ENCODE measurements around the gene ADAMTS12.

Gene ADAMTS12

DNA sequence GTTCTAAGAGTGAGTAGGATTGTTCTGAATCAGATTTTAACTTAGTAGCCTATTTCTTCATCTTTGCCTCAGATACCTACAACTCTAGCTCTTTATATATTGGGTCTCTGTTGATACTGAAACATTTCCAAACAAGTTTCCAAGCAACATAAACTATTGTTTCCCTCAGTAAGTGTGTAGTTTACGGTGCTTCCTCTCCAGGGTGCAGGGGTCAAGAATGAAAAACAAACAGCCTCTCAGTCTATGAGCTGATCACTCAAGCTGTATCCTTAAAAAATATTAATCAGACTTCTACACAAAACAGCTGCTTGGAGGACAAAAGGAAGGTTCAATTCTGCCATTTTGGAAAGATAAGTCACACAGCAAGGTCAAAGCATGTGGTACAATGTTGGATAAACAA, 75.0 kb downstream of the ADAMTS12 start:
- Histone ChIP-seq H3K36me3 (ENCODE audit: insufficient read depth, low read depth, low read length) (no peaks in the 10 kb centered on the region), H3K4me3 (ENCODE audit: low read length) (no peak overlapping the region), H3K27me3 (ENCODE audit: insufficient read depth, low read length) (no peaks in the 10 kb centered on the region), H3K9me3 (ENCODE audit: insufficient read depth, low read depth, low read length) (peaks cover 5% of the 10 kb centered on the region; the same call in 1 of the 2 replicates), H3K9ac (ENCODE audit: low read depth, low read length) (no peak overlapping the region), H3K4me1 (ENCODE audit: insufficient read depth, low read length) (peaks cover 7% of the 10 kb centered on the region), H3K27ac (ENCODE audit: low read length) (no peak overlapping the region)

GRCh38 chr5:33812746-33813145, 79.0 kb downstream of the ADAMTS12 start:
- Histone ChIP-seq H3K4me1 (ENCODE audit: insufficient read depth, low read length) (peaks cover 16% of the 10 kb centered on the region), H3K36me3 (ENCODE audit: insufficient read depth, low read depth, low read length) (no peaks in the 10 kb centered on the region), H3K27ac (ENCODE audit: low read length) (no peak overlapping the region), H3K4me3 (ENCODE audit: low read length) (no peak overlapping the region), H3K9me3 (ENCODE audit: insufficient read depth, low read depth, low read length) (no peaks in the 10 kb centered on the region), H3K9ac (ENCODE audit: low read depth, low read length) (no peak overlapping the region), H3K27me3 (ENCODE audit: insufficient read depth, low read length) (no peaks in the 10 kb centered on the region)

GRCh38 chr5:33810491-33811120, 81.2 kb downstream of the ADAMTS12 start:
- no peaks in the 10 kb centered on the region for H3K36me3 ChIP-seq (ENCODE audit: insufficient read depth, low read depth, low read length)
- H3K27me3 ChIP-seq (ENCODE audit: insufficient read depth, low read length), result no peaks in the 10 kb centered on the region
- H3K9me3 ChIP-seq (ENCODE audit: insufficient read depth, low read depth, low read length), result no peaks in the 10 kb centered on the region
- H3K4me3 ChIP-seq (ENCODE audit: low read length), result no peak overlapping the region
- peaks cover 16% of the 10 kb centered on the region for H3K4me1 ChIP-seq (ENCODE audit: insufficient read depth, low read length)
- no peak overlapping the region for H3K9ac ChIP-seq (ENCODE audit: low read depth, low read length)
- no peak overlapping the region for H3K27ac ChIP-seq (ENCODE audit: low read length)

DNA sequence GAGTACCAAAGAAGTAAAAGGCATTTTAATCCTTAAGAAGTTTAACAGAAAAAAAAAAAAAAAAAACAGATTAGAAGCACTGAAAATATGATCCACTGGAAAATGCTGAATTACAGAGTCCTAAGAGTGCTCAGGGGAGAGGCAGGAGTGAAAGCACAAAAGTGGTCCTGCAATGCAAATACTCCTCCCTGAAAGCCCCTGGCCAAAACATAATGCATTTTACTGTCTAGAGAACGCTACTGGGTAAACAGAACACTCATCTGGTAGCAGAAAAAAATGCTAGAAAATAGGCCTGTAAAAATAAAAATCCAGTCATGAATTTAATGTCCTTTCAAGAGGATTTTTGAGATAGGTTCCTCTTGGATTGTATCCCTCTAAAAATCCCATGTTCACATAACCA, 81.9 kb downstream of the ADAMTS12 start:
- no peaks in the 10 kb centered on the region for H3K36me3 ChIP-seq (ENCODE audit: insufficient read depth, low read depth, low read length)
- H3K9me3 ChIP-seq (ENCODE audit: insufficient read depth, low read depth, low read length), result no peaks in the 10 kb centered on the region
- H3K27me3 ChIP-seq (ENCODE audit: insufficient read depth, low read length), result no peaks in the 10 kb centered on the region
- no peak overlapping the region for H3K9ac ChIP-seq (ENCODE audit: low read depth, low read length)
- no peak overlapping the region for H3K4me3 ChIP-seq (ENCODE audit: low read length)
- H3K27ac ChIP-seq (ENCODE audit: low read length), result no peak overlapping the region
- H3K4me1 ChIP-seq (ENCODE audit: insufficient read depth, low read length), result peaks cover 16% of the 10 kb centered on the region

GRCh38 chr5:33808699-33809098, 83.1 kb downstream of the ADAMTS12 start:
- H3K27me3 ChIP-seq (ENCODE audit: insufficient read depth, low read length), result no peaks in the 10 kb centered on the region
- peaks cover 19% of the 10 kb centered on the region for H3K4me1 ChIP-seq (ENCODE audit: insufficient read depth, low read length)
- no peak overlapping the region for H3K27ac ChIP-seq (ENCODE audit: low read length)
- no peak overlapping the region for H3K4me3 ChIP-seq (ENCODE audit: low read length)
- no peaks in the 10 kb centered on the region for H3K9me3 ChIP-seq (ENCODE audit: insufficient read depth, low read depth, low read length)
- no peak overlapping the region for H3K9ac ChIP-seq (ENCODE audit: low read depth, low read length)
- no peaks in the 10 kb centered on the region for H3K36me3 ChIP-seq (ENCODE audit: insufficient read depth, low read depth, low read length)

DNA sequence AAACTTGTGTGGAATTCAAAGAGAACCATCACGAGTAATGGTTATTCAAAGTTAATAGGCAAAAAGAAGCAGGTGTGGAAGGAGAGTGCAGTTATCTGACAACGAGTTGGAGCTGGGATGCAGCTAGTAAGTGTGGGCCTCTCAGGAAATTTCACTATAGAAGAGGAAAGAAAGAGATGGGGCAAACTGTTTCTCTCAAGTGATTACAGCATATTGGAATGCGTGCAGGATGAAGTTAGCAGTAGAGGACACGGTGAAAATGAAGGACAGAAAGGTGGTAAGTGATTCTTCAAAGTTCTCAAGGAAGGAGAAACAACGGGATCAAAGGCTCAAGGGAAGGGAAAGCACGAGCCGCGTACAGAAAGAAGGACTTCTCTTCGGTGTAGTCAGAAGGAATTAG, 84.0 kb downstream of the ADAMTS12 start:
- no peak overlapping the region for H3K27ac ChIP-seq (ENCODE audit: low read length)
- no peaks in the 10 kb centered on the region for H3K27me3 ChIP-seq (ENCODE audit: insufficient read depth, low read length)
- H3K4me1 ChIP-seq (ENCODE audit: insufficient read depth, low read length), result peaks cover 19% of the 10 kb centered on the region
- H3K9me3 ChIP-seq (ENCODE audit: insufficient read depth, low read depth, low read length), result no peaks in the 10 kb centered on the region
- H3K36me3 ChIP-seq (ENCODE audit: insufficient read depth, low read depth, low read length), result no peaks in the 10 kb centered on the region
- H3K9ac ChIP-seq (ENCODE audit: low read depth, low read length), result no peak overlapping the region
- H3K4me3 ChIP-seq (ENCODE audit: low read length), result no peak overlapping the region

DNA sequence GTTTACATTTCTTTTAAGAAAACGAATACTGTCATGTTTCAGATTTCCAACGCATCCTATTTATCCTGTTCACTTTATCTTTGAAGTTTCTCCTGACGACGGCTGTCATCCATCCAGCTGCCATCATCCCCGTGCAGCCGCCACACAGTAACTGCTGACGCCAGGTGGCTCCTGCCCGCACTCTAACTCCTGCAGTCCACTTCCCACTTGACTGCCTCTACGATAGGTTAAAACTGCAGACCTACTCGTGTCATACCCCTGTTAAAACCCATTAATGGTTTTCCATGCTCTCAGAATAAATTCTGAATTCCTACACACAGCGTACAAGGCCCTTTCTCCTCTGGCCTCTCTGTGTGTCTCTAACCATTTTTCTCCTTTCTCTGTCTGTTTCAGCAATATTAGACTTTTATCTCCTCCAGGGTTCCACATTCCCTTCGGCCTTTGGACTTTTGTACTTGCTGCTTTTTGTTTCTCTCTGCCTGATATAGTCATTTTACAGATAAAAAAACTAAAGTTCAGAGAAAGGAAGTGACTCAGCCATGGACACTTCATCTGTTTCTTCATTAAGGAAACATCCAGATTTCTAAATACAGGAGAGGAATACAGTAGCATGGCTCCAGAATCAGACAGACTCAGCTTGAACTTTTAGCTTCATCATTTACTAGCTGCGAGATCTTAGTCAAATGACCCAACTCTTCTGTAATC, 84.9 kb downstream of the ADAMTS12 start:
- Histone ChIP-seq H3K4me3 (ENCODE audit: low read length) (no peak overlapping the region), H3K9ac (ENCODE audit: low read depth, low read length) (no peak overlapping the region), H3K27me3 (ENCODE audit: insufficient read depth, low read length) (no peaks in the 10 kb centered on the region), H3K9me3 (ENCODE audit: insufficient read depth, low read depth, low read length) (no peaks in the 10 kb centered on the region), H3K4me1 (ENCODE audit: insufficient read depth, low read length) (peaks cover 19% of the 10 kb centered on the region), H3K27ac (ENCODE audit: low read length) (no peak overlapping the region), H3K36me3 (ENCODE audit: insufficient read depth, low read depth, low read length) (no peaks in the 10 kb centered on the region)

DNA sequence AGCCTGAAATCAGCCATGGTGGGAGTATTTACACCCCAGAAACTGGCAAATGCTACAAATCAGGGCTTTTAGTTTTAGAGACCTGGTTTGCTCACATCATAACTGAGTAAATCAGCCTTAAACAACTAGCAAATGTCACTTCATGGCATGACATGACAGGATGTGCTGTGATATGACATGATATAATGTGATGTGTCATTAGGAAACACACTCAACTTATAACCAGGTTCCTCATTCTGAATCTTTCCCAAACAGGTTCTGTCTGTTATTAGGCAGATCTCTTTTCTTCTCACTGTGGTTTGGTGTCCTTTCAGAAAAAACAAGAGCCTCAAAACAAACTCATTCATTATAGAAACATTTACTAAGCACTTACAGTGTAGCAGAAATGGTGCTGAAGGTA, 90.5 kb downstream of the ADAMTS12 start:
- Histone ChIP-seq H3K27me3 (ENCODE audit: insufficient read depth, low read length) (no peaks in the 10 kb centered on the region), H3K9me3 (ENCODE audit: insufficient read depth, low read depth, low read length) (no peaks in the 10 kb centered on the region), H3K4me3 (ENCODE audit: low read length) (no peak overlapping the region), H3K9ac (ENCODE audit: low read depth, low read length) (no peak overlapping the region), H3K36me3 (ENCODE audit: insufficient read depth, low read depth, low read length) (no peaks in the 10 kb centered on the region), H3K4me1 (ENCODE audit: insufficient read depth, low read length) (peaks cover 3% of the 10 kb centered on the region; the same call in 1 of the 2 replicates), H3K27ac (ENCODE audit: low read length) (no peak overlapping the region)

GRCh38 chr5:33800241-33800950, 91.4 kb downstream of the ADAMTS12 start:
- H3K4me3 ChIP-seq (ENCODE audit: low read length), result no peak overlapping the region
- H3K4me1 ChIP-seq (ENCODE audit: insufficient read depth, low read length), result peaks cover 11% of the 10 kb centered on the region; the same call in 1 of the 2 replicates
- no peaks in the 10 kb centered on the region for H3K36me3 ChIP-seq (ENCODE audit: insufficient read depth, low read depth, low read length)
- H3K27ac ChIP-seq (ENCODE audit: low read length), result no peak overlapping the region
- no peaks in the 10 kb centered on the region for H3K9me3 ChIP-seq (ENCODE audit: insufficient read depth, low read depth, low read length)
- no peaks in the 10 kb centered on the region for H3K27me3 ChIP-seq (ENCODE audit: insufficient read depth, low read length)
- H3K9ac ChIP-seq (ENCODE audit: low read depth, low read length), result no peak overlapping the region

DNA sequence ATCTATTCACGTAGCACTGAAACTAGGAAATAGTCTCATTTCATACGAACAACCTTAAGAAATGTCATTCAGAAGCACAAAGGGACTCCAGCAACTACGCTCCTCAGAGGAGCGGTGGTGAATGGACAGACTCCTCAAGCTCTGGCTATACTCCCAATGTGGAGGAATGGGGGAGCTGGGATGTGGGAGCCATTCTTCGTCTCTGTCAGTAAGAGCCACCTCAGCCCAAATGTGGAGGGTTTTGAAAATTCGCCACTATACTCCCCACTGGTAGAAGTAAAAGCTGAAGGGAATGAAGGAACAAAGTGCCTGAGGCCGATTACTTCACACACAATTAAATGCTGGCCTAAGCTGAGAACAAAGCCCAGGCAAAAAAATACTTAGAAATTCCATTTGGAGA, 96.3 kb downstream of the ADAMTS12 start:
- no peaks in the 10 kb centered on the region for H3K27me3 ChIP-seq (ENCODE audit: insufficient read depth, low read length)
- no peak overlapping the region for H3K4me3 ChIP-seq (ENCODE audit: low read length)
- no peaks in the 10 kb centered on the region for H3K9me3 ChIP-seq (ENCODE audit: insufficient read depth, low read depth, low read length)
- H3K9ac ChIP-seq (ENCODE audit: low read depth, low read length), result no peak overlapping the region
- no peaks in the 10 kb centered on the region for H3K36me3 ChIP-seq (ENCODE audit: insufficient read depth, low read depth, low read length)
- peaks cover 16% of the 10 kb centered on the region for H3K4me1 ChIP-seq (ENCODE audit: insufficient read depth, low read length)
- no peak overlapping the region for H3K27ac ChIP-seq (ENCODE audit: low read length)

DNA sequence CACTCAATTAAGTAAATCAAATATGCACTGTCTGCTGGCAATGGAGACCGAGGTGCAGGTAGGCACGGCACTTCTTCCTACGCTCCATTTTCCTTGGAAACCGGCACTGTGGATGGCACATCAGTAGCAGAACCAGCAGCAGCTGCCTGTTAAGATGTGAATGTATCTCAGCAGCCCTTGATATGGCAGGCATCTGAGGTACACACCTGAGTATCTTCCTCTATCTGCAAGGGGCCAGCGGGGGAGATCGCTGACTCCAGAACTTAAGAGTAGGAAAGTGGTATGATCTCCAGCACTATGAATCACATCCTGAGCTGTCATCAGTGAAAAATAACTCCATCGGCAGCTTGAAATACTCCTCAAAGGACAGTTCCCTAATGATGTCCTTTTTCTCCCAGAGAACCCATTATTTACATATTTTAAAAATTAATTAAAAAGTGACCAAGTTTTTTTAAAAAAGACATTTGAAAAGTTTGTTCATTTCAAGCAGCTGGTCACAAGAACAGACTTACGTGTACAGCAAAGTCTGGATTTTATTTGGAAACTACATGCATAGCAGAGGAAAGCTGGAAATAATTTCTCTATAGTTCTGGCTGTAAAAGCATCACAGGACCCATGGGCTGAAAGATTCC, 97.1 kb downstream of the ADAMTS12 start:
- Histone ChIP-seq H3K27me3 (ENCODE audit: insufficient read depth, low read length) (no peaks in the 10 kb centered on the region), H3K4me3 (ENCODE audit: low read length) (no peak overlapping the region), H3K9ac (ENCODE audit: low read depth, low read length) (no peak overlapping the region)

More for the DNA sequence above, 97.1 kb downstream of the ADAMTS12 start:
- Histone ChIP-seq H3K4me1 (ENCODE audit: insufficient read depth, low read length) (peaks cover 16% of the 10 kb centered on the region), H3K36me3 (ENCODE audit: insufficient read depth, low read depth, low read length) (no peaks in the 10 kb centered on the region), H3K27ac (ENCODE audit: low read length) (no peak overlapping the region), H3K9me3 (ENCODE audit: insufficient read depth, low read depth, low read length) (no peaks in the 10 kb centered on the region)

All from iPS-20b (cell line).